Posterior cingulate gyrus (tissue), 11 donors: ENCODE results near the gene GNA14.
"Not testable (repeated sequence)": the region's sequence is repeated elsewhere in the genome, so short reads cannot be mapped to it uniquely, and the experiment has no call there.

Experiments used
- DNase-seq, 10 donors: peaks; one replicate each; pipeline versions ENCODE4 v3.0.0 to v3.0.0-alpha.2; 2020 to 2021; ENCODE audit warnings: mixed read lengths in 3 of 10
- intact Hi-C: fragments of 100-400 bp; cut with DNase I; formaldehyde crosslinking; loops from one replicate; pipeline ENCODE4 v1.15.1; 2023

GNA14 gene

DNA sequence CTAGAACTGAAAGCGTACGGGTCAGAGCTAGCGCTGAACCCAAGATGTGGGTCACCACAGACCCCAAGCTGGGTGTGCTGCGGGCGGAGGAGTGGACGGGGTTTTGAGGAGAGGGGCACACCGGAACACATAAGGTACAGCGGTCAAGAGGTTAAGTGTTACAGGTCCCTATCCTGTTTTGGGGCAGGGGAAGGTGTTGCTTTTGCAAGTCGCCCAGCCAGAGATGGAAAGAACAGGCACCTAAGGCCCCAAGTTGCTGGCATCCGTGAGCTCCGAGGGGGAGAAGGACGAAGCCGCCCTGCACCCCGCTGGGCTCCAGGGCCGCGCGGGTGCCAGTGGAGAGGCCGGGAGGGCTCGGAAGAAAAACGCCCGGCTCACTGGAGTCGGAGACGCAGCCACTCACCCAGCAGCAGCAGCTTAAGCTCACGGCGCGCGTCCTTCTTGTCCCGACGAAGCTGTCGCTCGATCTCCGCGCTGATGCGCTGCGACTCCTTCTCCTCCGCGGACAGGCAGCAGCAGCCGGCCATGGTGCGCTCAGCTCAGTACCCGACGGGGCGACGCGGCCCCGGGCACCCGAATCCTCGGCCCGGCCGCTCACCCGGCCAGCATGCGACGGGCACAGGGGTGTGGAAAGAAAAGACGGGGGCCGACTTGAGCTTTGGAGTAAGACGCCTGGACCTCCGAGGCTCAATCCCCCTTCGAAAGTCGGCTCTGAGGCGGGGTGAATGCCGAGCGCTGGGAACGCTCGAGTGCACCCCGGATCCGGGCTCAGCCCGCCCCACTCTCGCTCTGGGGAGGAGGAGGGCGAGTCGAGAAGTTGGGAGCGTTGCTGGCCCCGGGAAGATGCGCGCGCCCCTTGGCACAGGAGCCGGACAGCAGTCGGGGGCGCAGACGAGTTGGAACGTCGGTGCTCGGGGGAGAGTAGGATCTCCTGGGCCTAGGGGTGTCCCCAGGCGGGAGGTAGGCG, 572 bp downstream of the GNA14 start:
- intact Hi-C loops, result loop anchor here (10.0 kb wide), 1 partner anchor 97 kb away; no protein-coding TSS in a partner anchor
- peak in 6 of 10 donors; percentile 2 to 85 (median 52) for DNase-seq

GRCh38 chr9:77643871-77644270, 4.3 kb downstream of the GNA14 start:
- no peak for DNase-seq
- intact Hi-C loops, result loop anchor here (10.0 kb wide), 1 partner anchor 101 kb away; no protein-coding TSS in a partner anchor

DNA sequence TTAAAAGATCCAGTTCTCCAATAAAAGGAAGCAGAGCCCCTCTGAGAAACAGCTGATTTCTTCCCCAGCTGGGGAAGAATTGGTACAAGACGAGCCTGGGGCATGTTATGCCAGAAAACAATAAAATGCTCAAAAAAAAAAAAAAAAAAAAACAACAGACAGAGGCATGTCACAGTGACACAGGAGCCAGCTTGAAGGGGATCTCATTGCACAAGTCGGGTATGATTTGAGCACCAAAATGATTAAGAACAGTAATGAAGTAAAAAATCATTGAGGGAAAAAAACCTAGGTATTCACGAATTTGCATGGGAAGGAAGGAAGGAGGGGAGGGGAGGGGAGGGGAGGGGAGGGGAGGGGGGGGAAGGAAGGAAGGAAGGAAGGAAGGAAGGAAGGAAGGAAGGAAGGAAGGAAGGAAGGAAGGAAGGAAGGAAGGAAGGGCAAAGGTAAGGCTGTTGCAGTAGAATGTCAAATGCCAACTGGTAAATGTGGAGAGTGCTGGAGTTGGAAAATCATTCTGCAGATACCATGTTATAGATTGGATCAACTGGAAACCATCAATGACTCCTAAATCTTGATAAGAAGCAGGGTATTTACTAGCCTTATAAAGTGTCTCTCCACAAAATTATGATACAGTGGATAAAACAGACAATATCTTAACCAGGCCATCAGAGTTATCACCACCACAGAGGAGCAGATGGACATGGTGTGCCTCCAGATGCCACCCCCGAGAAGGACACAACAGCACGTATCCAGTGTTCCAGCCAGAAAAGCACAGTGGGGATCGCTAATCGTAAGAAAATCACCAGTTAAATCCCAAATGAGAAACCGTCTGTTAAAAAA, 7.2 kb downstream of the GNA14 start:
- DNase-seq, result no peak
- intact Hi-C loops, result loop anchor here (10.0 kb wide), 1 partner anchor 104 kb away; no protein-coding TSS in a partner anchor

GRCh38 chr9:77632652-77633051, 15.5 kb downstream of the GNA14 start:
- intact Hi-C loops, result no loop called here
- no peak for DNase-seq

- intact Hi-C loops, DNase-seq: not testable (repeated sequence)
These were observed 19.3 kb downstream of the GNA14 start for GRCh38 chr9:77628864-77629263.

DNA sequence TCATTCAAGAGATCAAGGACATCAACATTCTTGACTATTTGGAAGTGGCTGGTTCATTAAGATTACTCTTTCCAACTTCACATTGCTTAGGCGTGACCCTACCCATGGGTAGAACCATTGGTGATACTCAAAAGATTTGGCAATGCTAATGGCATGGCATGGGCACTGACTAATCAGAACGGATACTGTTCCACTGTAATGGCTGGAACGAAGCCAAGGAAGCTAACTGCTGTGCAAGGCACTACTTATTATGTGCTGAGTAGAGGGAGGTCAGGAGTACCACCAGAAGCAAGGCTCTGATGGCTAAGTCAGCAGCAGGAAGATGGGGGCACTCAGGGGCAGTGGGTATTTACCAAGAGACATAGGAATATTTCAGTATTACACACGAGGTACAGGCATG, 31.9 kb downstream of the GNA14 start:
- intact Hi-C loops, result no loop called here
- DNase-seq, result no peak

GRCh38 chr9:77614645-77615044, 33.5 kb downstream of the GNA14 start:
- no peak for DNase-seq
- intact Hi-C loops, result no loop called here

DNA sequence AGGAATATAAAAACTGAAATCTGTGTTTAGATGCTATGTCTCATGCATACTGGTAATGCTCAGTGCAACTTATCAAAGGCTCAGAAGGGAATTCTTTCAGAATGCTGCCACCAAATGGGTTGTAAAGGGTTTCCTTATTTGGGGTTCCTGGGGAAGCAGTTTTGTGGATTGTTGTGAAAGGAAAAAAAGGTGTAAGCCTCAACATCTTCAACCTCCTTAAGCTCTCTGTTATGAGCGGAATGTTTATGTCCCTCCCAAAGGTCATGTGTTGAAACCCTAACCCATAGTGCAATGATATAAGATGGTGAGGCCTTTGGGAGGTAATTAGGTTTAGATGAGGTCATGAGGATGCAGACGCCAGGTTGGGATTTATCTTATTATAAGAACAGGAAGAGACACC, 41.6 kb downstream of the GNA14 start:
- no peak for DNase-seq
- intact Hi-C loops, result no loop called here

GRCh38 chr9:77605449-77606220, 42.5 kb downstream of the GNA14 start:
- DNase-seq, result no peak
- intact Hi-C loops, result no loop called here

DNA sequence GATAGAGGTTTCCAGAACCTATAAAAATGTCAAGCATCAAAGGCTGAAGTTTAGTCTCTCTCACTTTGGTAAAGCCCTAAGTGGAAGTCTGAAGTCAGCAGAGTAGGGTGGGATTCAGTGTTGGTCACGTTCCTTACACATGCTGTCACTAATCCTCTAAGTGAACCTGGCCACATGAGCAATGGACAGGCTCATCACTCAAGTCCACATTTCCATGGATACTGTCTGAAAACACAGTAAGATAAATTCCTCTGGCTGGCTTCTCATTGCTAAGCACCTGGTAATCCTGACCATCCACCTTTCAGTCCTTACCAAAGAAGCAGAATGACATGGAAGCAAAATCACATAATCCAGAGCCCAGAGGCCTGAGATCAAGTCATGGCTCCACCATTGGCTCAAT, 43.8 kb downstream of the GNA14 start:
- intact Hi-C loops, result no loop called here
- DNase-seq, result no peak

DNA sequence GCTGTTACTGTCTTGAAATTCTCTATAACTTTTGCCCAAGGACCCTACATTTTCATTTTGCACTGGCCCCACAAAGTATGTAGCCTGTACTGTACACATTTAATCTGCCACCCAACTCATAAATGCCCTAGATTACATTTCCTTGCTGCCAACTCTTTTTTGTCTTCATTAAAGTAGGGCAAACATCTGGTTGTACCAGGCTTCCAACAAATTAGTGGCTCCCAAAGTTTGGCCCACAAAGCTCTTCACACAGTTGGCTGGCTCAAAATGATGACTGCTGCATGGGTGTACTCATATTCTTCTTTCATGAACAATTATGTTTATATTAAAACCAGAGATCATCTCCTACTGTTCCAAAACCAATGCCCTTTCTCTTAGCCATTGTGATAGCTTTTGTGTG, 45.3 kb downstream of the GNA14 start:
- intact Hi-C loops, result no loop called here
- no peak for DNase-seq

DNA sequence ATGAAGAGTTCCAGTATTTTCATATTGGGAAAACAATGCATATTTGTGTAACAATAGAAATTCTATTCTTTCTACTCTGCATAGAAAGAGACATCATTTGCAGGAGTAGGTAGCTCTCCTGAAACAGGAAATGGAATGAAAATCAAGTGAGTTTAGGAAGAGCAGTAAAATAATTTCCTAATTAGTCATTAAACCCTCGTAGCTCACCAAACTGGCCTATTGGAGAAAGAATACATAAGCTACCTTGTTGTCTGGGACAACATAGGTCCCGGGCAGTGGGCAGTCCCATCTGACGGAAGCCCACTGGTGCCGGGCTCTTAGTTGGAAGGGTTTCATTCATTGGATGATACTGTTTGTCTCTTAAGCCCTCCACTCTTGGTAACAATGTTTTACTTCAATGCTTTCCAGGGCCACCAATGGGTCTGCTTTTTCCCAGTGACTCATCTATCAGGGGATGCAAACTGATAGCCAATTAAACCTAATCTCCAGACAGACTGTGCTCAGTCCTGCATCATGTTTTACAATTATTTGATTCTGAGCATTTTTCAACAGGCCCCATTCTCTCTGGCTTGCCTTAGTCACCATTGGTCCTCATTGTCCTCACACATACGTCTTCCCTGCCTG, 46.5 kb downstream of the GNA14 start:
- intact Hi-C loops, result no loop called here
- DNase-seq, result no peak

DNA sequence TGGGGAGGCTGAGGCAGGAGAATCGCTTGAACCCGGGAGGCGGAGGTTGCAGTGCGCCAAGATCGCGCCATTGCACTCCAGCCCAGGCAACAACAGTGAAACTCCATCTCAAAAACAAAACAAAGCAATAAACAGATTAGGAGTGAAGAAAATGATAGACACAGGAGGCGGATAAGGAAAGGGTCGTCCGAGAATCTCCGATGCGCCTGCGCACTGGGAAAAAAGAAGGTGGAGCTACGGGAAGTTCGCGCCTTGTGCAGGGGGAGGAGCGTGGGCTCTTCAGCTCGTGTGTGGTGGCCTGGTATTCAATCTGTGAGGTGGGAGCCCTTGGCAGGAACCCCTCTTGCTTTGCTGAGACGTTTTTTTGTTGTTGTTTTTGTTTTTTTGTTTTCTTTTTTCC, 47.3 kb downstream of the GNA14 start:
- no peak for DNase-seq
- intact Hi-C loops, result no loop called here

DNA sequence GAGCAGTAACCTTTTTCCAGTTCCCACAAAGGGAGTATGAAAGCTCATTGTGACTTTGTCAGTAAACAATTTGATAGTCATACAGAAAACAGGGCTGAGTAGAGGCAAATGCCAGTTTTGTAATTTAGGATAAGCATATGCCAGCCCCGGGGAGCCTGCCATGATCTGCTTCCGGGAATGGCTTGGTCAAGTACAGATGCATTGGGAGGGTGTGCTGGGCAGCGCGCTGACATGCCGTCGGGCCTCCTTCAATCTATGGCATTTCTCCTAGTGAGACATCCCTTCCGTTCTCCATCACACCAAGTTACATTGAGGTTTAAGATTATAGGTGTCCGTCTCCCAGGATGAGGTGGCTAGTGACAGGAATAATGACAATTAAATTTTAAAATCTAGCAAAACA, 48.6 kb downstream of the GNA14 start:
- no peak for DNase-seq
- intact Hi-C loops, result no loop called here

GRCh38 chr9:77598991-77599390, 49.1 kb downstream of the GNA14 start:
- intact Hi-C loops, result no loop called here
- no peak for DNase-seq

DNA sequence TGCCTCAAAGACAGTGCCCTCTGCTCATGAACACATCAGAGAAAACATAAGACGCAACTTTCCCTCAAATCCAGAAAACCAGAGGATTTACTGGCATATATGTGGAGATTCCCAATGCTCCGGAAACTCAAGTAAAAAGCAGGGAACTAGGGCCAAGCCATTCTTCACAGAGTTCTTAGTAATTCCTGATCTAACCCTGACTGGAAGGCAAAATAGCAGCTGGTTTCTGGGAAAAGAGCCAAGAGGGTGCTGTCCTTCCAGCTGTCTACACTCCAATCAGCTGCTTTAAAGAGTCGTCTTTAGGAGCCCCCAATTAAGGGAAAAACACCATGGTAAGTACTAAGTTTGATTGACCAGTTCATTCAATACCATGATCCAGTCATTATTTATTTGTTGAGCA, 49.6 kb downstream of the GNA14 start:
- intact Hi-C loops, result no loop called here

DNA sequence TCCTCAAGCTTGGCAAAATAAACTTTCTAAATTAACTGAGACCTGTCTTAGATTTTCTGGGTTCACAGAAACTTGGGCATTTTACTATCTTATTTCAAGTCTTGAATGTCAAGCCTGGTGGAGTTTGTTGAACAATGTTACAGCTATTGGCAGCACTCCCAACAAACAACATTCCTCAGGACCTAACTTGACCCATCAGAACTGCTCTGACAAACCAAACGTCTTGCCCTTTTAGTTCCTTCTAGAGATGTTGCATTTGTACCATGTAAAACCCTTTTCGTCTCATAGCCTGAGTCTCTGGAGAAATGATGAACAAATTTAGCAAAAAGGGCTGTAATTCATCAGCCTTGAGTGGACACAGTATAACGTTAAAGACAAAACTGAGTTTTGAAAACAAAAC, 51.1 kb downstream of the GNA14 start:
- DNase-seq, result no peak
- intact Hi-C loops, result no loop called here

More for the DNA sequence above, 49.6 kb downstream of the GNA14 start:
- DNase-seq, result no peak

GRCh38 chr9:77595426-77596095, 52.6 kb downstream of the GNA14 start:
- no peak for DNase-seq
- intact Hi-C loops, result no loop called here

GRCh38 chr9:77594963-77595362, 53.2 kb downstream of the GNA14 start:
- intact Hi-C loops, result no loop called here
- DNase-seq, result no peak

DNA sequence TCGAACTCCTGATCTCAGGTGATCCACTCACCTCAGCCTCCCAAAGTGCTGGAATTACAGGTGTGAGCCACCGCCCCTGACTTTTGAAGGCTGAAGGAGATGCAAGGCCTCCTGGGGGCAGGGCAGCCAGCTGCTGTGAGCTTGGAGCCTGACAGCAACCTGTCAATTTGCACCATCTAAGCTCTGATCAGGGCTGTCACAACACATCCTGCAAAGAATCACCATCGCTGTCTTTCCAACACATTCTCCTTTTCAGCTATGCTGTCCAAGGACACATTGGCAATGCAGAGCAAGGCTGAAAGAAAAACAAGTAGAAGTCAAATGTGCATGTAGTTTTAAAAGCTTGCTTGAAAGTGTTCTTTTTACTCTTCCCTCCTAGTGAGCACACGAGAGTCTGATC, 54.6 kb downstream of the GNA14 start:
- no peak for DNase-seq
- intact Hi-C loops, result no loop called here
